HCEC 1CT (cell line): ENCODE results near the gene BRPF3.
A peak's percentile ranks its signal among the peaks of the same experiment; 100 is the strongest.

Experiments used
- DNase-seq: peaks from one replicate; pipeline ENCODE4 v3.0.0-alpha.2; 2017

The BRPF3 gene

DNA sequence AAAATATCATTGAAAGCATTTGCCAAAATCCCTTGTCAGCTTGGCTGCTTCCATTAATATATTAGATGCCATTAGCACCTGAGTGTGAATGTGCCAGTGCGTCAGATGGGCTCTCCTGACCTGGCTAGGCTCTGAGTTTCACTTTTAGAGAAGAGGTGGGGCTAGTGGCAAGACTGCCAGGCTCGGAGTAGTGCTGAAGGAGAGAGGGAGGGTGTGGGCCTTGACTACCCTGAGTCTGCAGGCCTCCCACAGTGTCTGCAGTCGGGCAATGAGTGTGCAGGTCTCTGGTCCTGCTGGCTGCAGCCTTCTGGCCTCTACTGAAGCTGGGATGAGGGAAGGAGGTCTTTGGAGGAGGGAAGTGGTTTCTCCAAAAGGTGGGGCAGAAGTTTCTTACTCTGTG, 38.8 kb downstream of the BRPF3 start:
- no peak for DNase-seq

- DNase-seq: no peak
These were observed 39.3 kb downstream of the BRPF3 start for GRCh38 chr6:36235862-36236261.

DNA sequence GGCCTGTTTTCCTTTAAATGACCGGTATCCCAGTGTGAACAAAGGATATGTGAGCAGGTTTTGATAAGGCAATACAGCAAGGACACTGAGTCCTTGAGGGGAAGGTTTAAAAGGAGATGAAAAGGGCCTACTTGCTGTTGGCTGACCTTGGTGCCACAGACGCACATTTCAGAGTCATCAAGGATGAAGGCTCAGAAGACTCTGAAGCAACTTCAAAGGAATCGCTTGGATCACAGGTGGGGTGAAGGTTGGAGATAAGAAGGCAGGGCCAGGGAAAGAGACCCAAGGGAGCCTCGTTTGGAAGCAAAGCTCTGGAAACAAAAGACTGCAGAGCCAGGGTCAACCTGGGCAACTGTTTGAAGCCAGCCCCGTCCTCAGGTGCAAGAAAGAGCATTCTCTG, 43.2 kb downstream of the BRPF3 start:
- DNase-seq: no peak

GRCh38 chr6:36241728-36242127, 45.2 kb downstream of the BRPF3 start:
- DNase-seq: no peak

- no peak for DNase-seq
These were observed 45.6 kb downstream of the BRPF3 start for GRCh38 chr6:36242161-36242560.

- DNase-seq: no peak
These were observed 46.1 kb downstream of the BRPF3 start for GRCh38 chr6:36242626-36243025.

- no peak for DNase-seq
These were observed 47.1 kb downstream of the BRPF3 start for GRCh38 chr6:36243562-36244212.

DNA sequence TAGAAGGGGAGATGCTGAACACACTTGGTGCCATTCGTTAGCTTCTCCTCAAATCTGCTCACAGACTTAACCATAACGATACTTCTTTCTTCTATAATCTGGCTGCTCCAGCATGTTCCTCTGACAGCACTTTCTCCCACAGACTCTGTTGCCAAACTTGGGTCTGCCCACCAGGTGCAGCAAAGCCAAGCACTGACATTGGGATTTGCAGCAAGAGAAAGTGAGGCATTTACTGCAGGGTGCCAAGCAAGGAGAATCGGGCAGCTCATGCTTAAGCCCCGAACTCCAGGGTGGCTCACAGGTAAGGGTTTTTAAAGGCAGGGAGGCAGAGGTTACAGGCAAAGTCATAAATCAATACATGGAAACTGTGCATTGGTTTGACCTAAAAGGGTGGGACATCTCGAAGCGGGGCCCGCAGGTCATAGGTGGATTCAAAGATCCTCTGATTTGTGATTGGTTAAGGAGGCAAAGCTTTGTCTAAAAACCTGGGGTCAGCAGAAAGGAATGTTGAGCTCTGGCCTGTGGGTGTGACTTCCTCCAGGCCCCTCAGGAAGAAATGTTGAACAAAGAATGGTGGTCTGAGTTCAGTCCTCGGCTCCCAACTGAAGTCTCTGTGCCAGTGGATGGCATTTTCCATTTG, 48.2 kb downstream of the BRPF3 start:
- DNase-seq: no peak

- no peak for DNase-seq
These were observed 49.1 kb downstream of the BRPF3 start for GRCh38 chr6:36245572-36246061.

DNA sequence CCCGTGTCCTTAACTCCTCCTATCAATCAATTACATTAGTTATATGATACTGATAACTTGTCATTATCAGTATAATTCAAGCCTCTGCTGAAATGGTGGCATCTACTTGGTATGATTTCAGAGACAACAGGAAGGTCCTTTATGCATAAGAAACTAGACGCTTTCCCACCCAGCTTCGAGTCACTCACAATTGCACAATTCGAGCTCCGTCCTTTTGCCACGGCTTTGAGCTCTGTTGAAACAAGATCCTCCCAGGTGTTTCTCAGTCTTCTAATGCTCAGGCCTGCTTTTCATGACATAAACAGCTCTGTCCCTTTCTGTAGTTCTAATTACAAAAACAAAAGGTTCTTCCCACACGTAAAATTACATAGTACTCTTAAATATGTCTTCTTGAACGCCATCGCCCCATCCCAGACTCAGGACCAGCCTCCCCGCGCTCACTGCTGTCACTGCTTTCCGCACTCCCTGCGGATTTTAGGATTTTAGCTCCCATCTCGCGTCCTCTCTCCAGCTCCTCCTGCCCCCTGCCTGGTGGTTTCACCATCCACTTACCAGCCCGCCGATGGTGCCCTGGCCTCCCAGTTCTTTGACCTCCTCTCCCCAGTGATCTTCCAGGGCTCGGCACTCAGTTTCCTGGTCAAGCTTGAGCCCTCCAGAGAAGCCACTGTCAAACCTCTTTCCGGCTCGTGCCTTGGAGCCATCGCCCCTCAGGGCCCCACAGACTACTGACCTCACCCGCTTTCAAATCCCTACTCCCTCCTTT, 50.1 kb downstream of the BRPF3 start:
- no peak for DNase-seq

GRCh38 chr6:36247693-36248092, 51.1 kb downstream of the BRPF3 start:
- no peak for DNase-seq

DNA sequence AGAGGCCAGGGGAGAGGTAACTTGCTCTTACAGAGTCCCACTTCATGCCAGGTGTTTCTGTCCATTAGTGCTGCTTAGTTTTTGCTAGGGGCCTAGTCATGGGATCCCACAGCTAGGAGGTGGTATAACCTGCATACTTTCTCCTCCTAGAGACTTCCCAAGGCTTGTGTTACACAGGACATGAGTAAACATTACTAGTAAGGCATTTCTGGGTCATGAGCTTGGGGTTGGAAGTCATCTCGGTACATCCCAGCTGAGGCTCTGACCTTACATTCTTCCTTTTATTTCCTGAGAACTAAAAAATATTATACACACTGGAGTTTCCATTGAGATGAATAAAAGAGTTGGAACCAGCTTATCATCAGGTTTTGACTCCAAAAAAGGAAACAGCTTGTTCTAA, 52.4 kb downstream of the BRPF3 start:
- peak; percentile 89 for DNase-seq

DNA sequence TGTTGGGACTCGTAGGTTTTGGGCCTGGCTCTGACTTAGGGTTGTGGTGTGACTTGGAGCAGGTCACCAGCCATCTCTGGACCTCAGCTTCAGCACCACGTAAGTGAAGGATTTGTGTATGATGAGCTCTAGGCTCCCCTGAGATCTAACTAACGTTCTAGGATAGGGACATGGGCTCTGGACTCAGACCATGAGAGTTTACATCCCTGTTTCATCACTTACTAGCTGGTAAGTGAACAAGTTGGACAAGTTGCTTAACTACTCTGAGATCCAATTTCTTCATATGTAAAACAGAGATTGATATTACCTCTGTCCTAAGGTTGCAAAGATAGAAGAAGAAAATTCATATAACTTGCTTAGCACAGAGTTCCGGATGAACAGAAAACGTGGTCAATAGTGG, 53.0 kb downstream of the BRPF3 start:
- DNase-seq: no peak

DNA sequence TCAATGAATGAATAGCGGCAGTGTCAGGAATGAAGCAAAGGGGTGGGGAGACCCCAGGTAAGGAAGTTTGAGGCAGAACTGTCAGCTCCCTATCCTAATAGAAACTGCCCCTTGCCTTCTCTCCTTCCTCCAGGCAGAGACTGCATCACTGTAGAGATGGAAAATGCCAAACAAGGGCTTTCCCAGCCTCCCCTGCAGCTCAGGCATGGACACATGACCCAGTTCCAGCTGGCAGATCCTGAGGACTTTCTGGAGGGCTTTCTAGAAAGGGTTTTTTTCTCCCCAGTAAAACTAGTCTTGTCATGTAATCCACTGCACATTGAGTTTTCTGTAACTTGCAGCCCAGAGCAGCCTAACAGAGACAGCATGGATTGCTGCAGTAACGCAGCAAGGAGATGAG, 55.5 kb downstream of the BRPF3 start:
- DNase-seq: no peak

- no peak for DNase-seq
These were observed 67.0 kb downstream of the BRPF3 start for GRCh38 chr6:36263390-36264000.

- no peak for DNase-seq
These were observed 69.2 kb downstream of the BRPF3 start for GRCh38 chr6:36265744-36266143.

- DNase-seq: no peak
These were observed 70.5 kb downstream of the BRPF3 start for GRCh38 chr6:36266913-36267644.

GRCh38 chr6:36267731-36268477, 71.4 kb downstream of the BRPF3 start:
- no peak for DNase-seq

- DNase-seq: no peak
These were observed 72.1 kb downstream of the BRPF3 start for GRCh38 chr6:36268478-36269275.

DNA sequence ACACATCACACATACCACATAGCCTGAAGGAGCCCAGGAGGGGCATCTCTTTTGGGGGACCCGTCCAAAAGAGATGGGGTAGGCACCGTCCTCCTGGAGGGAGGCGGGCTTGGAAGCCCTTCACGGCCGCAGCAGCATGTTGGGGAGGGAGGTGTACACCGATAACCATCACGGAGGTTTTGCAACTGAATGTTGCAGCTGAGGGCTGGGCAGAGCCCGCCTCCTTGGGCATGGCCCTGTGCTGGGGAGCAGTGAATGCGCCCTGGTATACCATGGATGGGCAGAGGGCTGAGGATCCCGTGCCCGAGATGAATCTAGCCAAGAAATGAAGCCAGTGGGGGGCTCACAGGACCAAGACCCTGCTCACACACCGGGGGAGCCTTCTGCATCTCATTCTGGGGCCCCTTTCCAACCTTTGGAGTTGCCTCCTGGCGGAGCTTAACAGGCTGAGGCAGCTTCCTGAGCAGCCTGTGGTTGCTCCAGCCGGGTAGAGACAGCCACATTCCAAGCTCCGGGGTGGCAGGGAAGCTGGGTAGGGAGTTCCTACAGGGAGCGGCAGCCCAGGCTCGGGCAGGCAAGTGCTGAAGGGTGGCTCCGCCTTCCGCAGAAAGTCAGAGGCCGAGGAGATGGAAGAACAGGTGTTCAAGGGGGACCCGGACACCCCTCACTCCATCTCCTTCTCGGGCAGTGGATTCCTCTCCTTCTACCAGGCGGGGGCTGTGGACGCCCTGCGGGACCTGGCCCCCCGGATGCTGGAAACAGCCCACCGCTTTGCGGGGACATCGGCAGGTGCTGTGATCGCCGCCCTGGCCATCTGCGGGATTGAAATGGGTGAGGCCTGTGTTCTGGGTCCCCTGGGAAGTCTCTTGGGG, 73.5 kb downstream of the BRPF3 start, which contains the start of gene PNPLA1:
Gene PNPLA1, plus strand, starts transcription at position 227 of the 872 bp plus-strand sequence. Its CDS starts 400 bp downstream, at position 627.
- no peak for DNase-seq
